ENCODE measurements around the gene INTS3.
"Not testable (repeated sequence)": the region's sequence is repeated elsewhere in the genome, so short reads cannot be mapped to it uniquely, and the experiment has no call there.

The INTS3 gene

GRCh38 chr1:153760440-153760839, 32.6 kb downstream of the INTS3 start:
- no peak for DNase-seq

GRCh38 chr1:153763365-153764225, 35.7 kb downstream of the INTS3 start:
- no peak for DNase-seq

- no peak for DNase-seq
These were observed 36.5 kb downstream of the INTS3 start for GRCh38 chr1:153764310-153764709.

- DNase-seq = not testable (repeated sequence)
These were observed 38.8 kb downstream of the INTS3 start for GRCh38 chr1:153766663-153767062.

GRCh38 chr1:153767519-153767918, 39.7 kb downstream of the INTS3 start:
- no peak for DNase-seq

GRCh38 chr1:153768316-153769181, 40.7 kb downstream of the INTS3 start:
- DNase-seq = no peak

- DNase-seq = no peak
These were observed 41.4 kb downstream of the INTS3 start for GRCh38 chr1:153769221-153769620.

GRCh38 chr1:153770797-153771196, 42.9 kb downstream of the INTS3 start:
- DNase-seq = no peak

GRCh38 chr1:153771261-153771660, 43.4 kb downstream of the INTS3 start:
- DNase-seq = no peak

- no peak for DNase-seq
These were observed 44.2 kb downstream of the INTS3 start for GRCh38 chr1:153771841-153772593.

GRCh38 chr1:153773096-153773921, 45.5 kb downstream of the INTS3 start:
- no peak for DNase-seq

- no peak for DNase-seq
These were observed 46.3 kb downstream of the INTS3 start for GRCh38 chr1:153774026-153774595.

GRCh38 chr1:153774780-153775457, 47.1 kb downstream of the INTS3 start, which contains the start of gene SLC27A3:
Gene SLC27A3, plus strand, starts transcription at chr1:153775407. Its CDS starts 91 bp downstream, at chr1:153775498.
- DNase-seq = peak; percentile 53

GRCh38 chr1:153775458-153776327, 47.8 kb downstream of the INTS3 start:
- DNase-seq = peak; percentile 76

- DNase-seq = no peak
These were observed 48.5 kb downstream of the INTS3 start for GRCh38 chr1:153776352-153776751.

GRCh38 chr1:153776845-153777370, 49.1 kb downstream of the INTS3 start:
- DNase-seq = no peak

GRCh38 chr1:153777648-153778047, 49.8 kb downstream of the INTS3 start:
- no peak for DNase-seq

- DNase-seq = no peak
These were observed 50.4 kb downstream of the INTS3 start for GRCh38 chr1:153778051-153778823.
